Stimulated activated CD4-positive, alpha-beta T cell treated with anti-CD3 and anti-CD28 coated beads, Interleukin-2, amount 100 ng/mL, for 24 hours (primary cell): ENCODE results near the gene KRT17.
"Not testable (repeated sequence)": the region's sequence is repeated elsewhere in the genome, so short reads cannot be mapped to it uniquely, and the experiment has no call there.

Source experiments
- DNase-seq, 2 donors: peaks; one replicate each; pipeline ENCODE4 v3.0.0-alpha.2; 2020

The KRT17 gene

GRCh38 chr17:41653892-41654677 lies 29.7 kb upstream of the KRT17 start:
- DNase-seq: no peak

DNA sequence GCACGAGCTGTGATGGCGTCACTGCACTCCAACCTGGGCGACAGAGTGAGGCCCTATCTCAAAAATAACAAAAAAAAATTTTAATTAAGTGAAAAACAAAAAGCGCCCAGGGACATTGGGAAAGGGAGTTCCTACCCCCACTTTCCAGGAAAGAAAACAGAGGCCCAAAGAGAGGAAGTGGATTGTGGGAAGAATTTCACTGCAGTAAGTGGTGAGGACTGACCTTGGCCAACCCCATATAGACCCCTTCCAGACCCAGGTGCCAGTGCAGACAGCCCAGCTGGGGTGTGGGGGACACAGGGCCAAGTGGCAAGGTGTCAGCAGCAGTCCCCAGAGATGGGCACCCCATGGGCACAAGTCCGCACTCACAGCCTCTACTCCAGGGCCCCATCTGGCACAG lies 29.0 kb upstream of the KRT17 start:
- DNase-seq: no peak

DNA sequence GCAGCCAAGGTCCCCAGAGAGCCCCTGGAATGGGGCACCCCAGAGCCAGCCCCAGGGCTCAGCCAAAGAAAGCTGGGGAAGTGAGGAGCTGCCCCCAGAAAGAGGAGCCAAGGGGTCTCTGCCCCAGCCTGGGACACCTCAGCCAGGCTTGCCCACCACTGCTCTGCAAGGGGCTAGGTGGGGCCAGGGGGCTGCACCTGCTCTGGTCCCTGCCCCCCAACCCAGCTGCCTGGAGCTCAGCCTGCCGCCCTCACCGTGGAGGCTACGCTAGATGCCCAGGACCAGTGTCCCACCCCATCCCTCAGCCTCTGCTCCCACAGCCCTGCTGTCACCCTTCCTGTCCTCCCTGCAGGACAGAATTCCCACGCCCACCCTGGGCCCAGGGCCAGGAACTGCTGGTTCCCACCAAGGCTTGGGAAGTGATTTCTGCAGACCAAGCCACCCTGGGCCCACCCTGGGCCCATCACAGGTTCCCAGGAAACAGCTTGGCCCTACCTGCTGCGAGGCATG lies 28.1 kb upstream of the KRT17 start:
- DNase-seq: no peak

DNA sequence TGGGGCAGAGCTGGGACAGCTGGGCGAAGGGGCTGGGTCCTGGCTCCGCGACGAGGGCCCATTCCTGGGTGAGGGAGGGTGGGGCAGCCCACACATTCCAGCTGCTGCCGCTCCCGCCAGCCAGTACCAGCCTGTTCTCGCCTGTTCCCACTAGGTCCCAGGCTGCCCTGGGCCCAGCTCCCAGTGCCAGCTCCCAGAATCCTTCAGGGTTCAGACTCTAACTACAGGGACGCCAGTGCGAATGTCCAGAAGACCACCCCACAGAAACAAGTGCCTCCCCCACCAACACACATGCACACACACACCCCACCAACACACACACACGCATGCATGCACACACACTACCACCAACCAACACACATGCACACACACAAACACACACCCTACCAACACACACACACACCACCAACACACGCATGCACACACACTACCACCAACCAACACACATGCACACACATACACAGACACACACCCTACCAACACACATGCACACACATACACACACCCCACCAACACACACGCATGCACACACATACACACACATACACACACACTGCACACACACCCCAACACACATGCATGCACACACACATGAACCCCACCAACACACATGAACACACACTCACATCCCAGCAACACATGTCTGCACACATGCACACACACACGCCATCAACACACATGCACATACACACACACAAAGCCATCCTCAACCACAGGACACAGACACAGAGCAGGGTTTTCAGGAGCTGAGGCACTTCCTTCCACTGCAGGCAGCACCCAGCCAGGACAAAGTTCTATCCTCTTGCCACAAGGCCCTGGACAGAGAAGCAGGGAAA lies 27.5 kb upstream of the KRT17 start:
- DNase-seq: no peak

DNA sequence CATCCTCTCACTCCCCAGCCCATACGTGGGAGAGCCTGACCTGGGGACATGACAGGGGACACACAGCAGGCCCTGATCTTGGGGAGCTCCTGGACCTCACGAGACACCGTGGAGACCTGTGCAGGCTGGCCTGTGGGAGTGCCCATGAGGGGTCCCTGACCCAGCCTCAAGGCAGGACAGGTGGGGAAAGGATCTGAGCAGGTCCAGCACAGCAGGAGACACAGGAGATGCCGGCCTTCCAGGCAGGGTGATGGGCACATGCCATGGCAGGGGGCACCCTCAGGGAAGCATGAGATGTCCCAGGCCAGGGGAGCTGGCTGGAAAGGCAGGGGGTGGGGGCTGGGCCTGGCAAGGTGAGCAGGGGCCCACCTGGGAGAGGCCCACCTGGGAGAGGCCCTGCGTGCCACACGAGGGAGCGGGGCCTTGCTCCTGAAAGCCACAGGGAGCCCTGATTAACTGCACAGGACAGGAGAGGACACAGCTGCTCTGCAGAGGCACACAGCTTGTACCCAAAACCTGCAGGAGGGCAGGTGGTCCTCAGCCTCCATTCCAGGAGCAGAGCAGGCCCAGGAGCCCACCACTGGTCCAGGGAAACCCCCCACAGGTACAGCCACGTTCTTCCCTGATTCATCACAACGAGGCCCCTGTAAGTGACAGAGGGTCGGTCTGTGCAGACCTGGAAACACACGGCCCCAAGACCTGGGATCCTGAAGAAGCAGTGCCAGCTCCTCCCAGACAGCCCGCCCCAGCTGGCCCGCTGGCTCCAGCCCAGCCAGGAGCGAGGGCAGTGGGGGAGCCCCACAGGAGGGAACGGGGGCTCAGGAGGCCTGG lies 26.6 kb upstream of the KRT17 start:
- no peak for DNase-seq

DNA sequence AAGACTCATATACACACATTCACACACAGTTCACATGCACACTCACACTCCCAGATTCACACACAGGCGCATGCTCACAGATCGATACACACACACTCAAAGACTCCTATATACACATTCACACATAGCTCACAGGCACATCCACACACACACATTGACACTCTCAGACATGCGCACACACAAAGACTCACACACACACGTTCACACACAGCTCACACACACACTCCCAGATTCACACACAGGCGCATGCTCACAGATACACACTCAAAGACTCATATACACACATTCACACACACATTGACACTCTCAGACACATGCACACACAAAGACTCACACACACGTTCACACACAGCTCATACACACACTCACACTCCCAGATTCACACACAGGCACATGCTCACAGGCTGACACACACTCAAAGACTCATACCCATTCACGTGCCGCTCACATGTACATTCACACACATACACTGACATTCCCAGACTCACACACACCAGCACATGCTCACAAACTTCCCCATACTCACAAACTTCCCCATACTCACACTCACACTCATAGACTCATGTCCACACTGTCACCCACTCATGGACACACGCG lies 25.6 kb upstream of the KRT17 start:
- DNase-seq: no peak

GRCh38 chr17:41648411-41649195 lies 24.2 kb upstream of the KRT17 start:
- DNase-seq: peak; percentile 91

- peak; percentile 94 to 96 for DNase-seq
Measured at GRCh38 chr17:41647940-41648410, 23.6 kb upstream of the KRT17 start.

GRCh38 chr17:41647038-41647813 lies 22.9 kb upstream of the KRT17 start:
- DNase-seq: no peak

GRCh38 chr17:41642252-41643156 lies 18.1 kb upstream of the KRT17 start:
- DNase-seq: no peak

- not testable (repeated sequence) for DNase-seq
Measured at GRCh38 chr17:41640596-41640995, 16.2 kb upstream of the KRT17 start.

DNA sequence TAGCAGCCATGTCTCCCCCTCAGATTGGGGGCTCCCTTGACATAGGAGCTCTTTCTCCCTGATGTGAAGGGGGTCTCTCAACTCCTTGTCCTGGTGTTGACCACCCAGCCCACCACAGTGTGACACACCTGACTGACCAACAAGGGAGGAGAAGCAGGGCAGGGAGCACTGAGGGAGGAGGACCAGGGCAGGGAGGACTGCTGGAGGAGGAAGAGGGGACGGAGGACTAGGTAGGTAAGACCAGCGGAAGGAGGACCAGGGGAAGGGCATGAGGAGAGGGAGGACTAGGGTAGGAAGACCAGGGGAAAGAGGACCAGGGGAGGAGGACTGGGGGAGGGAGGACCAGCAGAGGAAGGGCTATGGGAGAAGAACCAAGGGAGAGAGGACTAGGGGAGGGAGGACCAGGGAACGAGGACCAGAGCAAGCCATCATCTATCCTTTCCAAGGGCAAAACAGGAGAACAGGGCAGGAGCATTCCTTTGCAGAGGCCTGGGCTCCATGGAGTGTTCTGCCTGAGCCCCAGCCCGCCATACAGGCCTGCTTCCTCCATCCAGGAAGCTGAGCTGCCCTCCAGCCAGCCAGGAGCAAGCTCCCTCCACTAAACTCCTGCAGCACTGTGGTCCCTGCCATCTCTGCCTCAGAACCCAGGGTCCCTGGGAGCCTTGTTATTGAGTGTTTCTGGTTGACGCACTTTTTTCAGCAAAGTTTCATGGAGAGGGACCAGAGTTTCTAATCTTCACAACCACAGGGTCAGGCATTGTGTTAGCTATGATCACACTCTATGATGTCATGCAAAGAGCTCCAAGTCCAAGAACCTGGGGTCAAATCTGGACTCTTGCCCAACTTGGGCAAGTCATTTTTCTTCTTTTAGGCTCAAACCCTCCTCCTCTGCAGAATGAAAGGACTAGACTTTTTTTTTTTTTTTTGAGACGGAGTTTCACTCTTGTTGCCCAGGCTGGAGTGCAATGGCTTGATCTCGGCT lies 15.4 kb upstream of the KRT17 start:
- DNase-seq: no peak

- DNase-seq: no peak
Measured at GRCh38 chr17:41638941-41639340, 14.6 kb upstream of the KRT17 start.

DNA sequence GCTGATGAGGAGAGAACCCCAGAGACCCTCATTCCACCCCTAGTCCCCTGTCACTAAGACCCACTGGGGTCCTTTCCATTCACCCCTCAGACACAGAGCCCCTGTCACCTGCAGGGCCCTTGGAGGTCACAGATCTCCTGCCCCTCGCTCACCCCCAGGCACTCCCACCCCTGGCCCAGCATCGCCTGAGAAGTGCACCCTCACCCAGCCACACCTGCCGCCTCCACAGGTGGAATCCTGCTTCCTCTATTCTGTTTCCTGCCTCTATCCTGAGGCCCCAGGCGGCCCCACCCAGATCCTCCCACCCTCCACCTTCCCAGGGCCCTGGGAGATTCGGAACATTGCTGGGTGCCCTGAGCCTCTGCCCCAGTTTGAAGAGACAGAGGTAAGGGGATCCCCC lies 13.8 kb upstream of the KRT17 start:
- no peak for DNase-seq

DNA sequence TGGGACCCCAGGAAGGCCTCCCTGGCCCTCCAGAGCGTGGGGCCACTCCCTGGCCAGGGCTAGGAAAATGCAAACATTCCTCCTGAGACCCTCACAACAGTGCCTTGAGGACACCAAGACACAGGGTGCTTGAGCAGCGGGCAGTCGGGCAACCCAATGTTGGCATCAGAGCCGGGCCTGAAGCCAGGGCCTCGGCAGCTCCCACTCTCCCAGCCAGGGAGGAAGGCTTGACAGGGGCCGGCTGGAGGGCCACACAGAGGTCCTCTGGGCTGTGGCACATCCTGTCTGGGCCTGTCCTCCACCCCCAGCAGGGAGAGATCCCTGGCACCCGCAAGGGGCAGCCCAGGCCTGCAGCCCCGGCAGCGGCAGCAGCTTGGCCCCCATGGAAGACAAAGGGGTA lies 12.3 kb upstream of the KRT17 start:
- no peak for DNase-seq

DNA sequence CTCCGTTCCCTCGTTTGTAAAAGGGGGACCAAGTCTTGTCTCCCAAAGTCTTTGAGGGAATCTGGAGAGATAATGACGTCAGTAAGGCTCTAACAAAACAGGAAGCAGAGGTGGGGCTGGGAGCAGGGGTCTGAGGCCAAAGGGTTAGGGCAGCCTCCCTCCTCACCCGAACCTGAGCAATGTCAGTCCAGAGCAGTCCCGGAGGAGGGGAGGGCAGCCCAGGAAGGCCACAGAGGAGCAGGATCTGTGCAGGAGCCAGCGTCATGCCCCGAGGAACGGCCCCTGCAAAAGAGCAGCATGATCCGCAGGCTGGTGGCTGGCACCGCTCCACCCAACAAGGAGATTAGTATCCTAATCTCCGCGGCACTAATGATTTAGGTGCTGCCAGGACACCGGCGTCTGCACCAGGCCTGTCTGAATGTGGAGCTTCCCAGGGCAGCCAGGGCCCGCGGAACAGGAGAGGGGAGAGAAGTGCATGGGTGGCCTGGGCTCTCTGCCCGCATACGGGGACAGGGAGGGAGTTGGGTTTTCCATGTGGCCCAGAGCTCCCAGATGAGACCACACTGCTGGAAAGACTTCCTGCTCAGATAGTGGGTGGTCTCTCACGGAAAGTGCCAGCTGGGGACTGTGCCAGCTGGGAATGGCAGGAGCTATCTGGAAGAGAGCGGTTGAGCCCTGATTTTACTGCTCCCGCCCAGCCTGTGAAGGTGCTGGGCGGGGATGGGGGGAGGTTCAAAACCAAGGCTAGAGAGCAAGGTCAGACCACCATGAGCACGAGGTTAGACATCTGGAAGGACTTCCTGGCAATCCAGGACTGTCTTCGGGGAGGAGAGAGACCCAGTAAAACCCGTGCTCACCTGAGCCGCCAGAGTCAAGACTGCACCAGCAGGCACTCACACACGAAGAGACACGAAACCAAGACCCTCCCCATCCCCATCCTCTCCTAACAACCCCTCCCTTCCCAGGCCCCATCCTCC lies 11.0 kb upstream of the KRT17 start:
- no peak for DNase-seq

DNA sequence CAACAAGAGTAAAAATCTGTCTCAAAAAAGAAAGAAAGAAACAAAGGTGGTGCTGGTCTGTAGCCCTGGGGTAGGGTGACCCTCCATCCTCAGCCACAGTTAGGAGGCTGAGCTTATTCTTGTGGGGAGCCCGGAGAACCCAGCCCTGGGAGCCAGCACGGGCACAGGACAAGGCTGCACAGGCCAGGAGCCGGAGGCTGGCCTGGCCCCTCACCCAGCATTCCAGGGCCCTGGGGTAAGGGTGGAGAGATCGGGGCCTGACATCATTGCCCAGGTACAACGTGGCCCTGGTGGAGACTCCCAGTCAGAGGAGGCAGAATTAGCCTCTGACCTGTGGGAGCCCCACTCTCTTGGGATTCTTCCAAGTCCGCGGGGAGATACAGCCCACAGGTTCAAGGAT lies 10.3 kb upstream of the KRT17 start:
- no peak for DNase-seq
